ENCODE results near the gene TMEM225B. TPM values are rescaled to one million over a fixed set of nuclear protein-coding genes. Genes with fewer than 3 reads are reported as not detected.
"Not testable (repeated sequence)": the region's sequence is repeated elsewhere in the genome, so short reads cannot be mapped to it uniquely, and the experiment has no call there.

Gene TMEM225B
- polyA plus RNA-seq, 3 donors: 1.4 to 2.8 (median 1.7) TPM

DNA sequence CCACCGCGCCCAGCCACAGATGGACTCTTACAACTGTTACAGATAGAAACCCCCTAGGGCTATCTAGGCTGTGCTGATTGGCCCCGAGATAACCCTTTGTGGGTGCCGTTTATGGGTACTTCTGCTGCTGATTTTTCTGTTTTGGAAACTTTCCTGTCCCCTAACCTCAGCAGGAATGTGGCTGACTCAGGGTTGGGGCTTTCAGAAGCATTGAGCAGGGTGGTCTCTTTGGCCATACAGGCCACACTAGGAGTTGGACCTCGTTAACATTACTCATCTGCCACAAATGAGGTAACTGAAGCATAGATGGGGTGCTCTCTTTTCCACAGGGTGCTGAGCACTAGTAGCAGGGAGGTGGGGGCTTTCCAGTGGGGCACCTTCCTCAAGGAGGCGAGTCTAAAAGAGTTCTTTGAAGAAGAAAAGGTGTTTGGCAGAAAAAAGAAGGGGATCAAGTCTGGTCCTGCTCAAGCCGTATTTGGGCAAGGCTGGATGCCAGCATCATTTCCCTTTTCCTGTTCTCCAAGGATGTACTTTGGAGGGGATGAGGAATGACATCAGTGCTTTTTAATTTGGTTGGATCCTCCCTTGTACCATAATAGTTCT lies 25.1 kb downstream of the TMEM225B start:
- DNase-seq: no peak

DNA sequence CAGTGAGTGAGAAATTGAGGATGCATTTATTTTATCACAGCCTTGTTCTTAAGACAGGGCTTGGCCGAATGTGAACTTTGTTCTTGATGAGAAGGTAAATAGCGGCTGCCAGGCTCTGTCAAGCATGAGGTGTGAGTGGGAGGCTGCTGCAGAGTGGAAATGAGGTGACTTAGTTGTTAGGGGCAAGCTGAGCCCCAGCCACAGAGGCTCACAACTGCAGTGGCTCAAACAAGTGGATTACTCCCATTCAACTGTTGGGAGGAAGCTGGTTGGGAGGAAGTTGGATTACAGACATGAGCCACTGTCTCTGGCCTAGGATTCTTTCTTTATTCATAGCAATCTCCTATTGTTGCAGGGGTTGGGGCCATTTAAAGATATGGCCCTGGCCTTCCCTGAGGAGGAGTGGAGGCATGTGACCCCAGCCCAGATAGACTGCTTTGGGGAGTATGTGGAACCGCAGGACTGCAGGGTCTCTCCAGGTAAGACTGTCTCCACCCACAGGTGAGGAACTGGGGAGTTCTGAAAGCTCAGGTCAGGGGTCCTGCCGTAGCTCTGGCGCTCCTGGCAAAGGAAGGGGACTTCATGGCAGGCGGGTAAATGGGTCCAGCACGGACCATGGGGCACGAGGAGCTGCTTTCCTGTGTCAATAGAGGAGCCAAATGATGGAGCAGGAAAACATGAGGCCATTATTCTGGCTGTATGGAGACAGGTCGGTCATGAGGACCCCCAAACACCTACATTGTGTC lies 25.8 kb downstream of the TMEM225B start:
- DNase-seq: no peak

DNA sequence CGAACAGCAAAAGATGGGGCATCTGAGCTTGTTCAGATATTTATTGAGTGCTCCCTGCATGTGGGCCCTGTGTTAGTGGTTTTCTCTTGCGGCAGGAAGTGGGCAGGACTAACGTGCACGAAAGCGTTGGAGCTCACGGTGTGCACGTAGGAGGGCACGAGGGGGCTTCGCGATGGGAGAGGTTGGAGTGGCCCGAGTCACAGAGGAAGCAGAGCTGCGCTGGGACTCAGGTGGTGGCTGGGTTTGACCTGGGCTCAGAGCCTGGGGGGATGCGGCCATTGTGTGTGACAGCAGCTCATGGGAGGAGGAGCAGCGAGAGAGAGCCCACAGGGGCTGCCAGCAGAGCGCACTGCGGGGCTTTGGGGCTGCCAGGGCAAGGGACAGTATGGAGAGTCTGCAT lies 26.4 kb downstream of the TMEM225B start:
- DNase-seq: no peak

DNA sequence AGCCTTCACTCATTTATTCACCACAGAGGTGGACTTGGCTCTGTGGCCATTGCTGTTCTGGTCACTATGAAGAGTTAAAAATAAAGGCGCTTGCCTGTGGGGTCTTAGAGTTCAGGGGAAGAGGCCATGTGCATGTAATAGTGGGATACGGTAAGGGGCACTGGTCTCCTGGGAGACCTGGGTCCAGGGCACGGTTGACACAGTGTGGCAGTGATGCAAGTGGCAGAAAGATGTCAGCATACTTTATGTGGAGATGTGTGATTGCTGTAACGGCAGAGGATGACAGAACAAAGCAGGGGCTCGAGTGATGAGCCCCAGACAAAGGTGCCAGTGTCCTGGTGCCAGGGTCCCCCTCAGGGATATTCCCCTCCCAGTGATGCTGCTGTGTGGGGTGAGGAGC lies 27.3 kb downstream of the TMEM225B start:
- no peak for DNase-seq

DNA sequence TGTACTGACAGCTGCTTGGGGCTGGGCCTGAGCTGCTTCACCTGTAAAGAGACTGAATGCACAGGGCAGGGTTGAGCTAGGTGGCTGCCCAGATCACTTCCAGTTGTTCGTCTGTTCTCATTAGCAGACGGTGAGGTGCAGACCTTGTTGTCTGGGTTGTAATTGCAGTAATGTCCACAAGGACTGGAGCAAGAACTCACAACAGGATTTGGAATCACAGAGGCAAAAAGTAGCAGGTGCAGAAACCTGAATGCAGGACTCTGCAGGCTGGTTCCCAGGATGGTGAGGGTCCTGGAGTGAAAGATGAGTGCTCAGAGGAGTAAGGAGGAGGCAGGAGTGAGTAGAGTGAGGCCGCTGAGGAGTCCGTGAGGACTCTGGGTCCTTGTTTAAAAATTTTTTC lies 27.9 kb downstream of the TMEM225B start:
- no peak for DNase-seq

DNA sequence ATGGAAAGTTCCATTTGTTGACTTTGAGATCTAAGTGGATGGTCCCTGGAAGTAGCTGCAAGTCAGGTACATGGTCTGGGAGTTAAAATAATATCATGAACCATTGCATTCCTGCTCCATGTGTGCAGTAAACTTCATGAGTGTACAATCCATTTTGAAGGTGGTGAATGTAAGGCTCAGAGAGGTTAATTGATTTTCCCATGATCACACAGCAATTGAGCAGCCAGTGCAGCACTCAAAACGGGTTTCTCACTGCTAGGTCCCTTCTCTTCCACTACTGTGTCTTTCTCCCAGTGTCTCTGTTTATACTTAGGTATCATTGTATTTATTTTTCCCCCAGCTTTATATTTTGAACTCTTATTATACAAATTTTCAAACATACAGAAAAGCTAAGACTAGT lies 28.6 kb downstream of the TMEM225B start:
- no peak for DNase-seq

DNA sequence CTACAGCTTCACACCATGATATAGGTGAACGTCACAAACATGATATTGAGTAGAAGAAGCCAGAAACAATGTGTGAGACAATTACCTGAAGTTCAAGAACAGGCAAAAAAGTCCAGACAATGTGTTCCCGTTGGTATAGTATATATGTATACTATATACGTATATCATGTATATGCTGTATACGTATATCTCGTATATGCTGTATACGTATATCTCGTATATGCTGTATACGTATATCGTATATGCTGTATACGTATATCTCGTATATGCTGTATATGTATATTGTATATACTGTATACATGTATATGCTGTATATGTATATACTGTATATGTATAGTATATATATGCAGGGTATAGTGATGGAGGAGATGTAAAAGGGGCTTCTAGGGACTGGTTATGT lies 29.4 kb downstream of the TMEM225B start:
- DNase-seq: no peak

DNA sequence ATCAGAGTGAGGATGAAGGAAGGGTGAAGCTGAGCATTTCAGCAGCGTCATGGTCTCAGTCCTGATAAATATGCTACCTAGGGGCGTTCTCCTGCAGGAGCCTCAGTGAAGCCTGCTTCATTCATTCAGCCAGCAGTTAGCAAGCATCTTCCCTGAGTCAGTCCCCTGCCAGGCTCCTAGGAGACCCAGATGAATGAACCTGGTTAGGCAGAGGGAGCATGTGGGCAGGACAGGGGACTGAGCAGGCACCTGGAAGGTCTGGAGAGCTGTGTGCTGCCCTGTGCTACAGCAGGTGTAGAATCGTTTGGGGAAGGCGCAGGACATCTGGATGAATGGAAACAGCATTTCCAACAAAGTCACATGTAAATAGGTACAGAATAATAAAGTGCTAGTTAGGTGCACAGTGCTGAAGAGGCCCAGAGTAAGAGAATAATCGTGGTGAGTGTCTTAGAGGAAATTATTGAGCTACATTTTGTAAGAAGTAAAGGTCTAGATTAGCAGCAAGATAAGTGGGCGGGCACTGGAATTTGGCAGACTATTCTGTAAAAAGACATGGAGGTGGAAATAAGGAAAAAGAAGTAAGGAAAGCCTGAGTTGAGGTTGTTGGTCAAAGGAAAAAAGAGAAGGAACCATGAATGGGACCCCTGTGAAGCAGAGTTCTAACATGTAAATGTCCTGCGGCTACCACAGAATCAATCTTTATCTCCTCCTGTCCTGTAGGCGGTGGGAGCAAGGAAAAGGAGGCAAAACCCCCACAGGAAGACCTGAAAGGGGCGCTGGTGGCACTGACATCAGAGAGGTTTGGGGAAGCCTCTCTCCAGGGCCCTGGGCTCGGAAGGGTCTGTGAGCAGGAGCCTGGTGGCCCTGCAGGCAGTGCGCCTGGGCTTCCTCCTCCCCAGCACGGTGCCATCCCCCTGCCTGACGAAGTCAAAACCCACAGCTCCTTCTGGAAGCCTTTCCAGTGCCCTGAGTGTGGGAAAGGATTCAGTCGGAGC lies 30.7 kb downstream of the TMEM225B start:
- DNase-seq: no peak

DNA sequence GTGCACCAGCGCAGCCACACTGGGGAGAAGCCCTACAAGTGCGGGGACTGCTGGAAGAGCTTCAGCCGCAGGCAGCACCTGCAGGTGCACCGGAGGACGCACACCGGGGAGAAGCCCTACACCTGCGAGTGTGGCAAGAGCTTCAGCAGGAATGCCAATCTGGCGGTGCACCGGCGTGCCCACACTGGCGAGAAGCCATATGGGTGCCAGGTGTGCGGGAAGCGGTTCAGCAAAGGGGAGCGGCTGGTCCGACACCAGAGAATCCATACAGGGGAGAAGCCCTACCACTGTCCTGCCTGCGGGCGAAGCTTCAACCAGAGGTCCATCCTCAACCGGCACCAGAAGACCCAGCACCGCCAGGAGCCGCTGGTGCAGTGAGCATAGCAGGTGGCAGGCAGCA lies 31.6 kb downstream of the TMEM225B start:
- no peak for DNase-seq

DNA sequence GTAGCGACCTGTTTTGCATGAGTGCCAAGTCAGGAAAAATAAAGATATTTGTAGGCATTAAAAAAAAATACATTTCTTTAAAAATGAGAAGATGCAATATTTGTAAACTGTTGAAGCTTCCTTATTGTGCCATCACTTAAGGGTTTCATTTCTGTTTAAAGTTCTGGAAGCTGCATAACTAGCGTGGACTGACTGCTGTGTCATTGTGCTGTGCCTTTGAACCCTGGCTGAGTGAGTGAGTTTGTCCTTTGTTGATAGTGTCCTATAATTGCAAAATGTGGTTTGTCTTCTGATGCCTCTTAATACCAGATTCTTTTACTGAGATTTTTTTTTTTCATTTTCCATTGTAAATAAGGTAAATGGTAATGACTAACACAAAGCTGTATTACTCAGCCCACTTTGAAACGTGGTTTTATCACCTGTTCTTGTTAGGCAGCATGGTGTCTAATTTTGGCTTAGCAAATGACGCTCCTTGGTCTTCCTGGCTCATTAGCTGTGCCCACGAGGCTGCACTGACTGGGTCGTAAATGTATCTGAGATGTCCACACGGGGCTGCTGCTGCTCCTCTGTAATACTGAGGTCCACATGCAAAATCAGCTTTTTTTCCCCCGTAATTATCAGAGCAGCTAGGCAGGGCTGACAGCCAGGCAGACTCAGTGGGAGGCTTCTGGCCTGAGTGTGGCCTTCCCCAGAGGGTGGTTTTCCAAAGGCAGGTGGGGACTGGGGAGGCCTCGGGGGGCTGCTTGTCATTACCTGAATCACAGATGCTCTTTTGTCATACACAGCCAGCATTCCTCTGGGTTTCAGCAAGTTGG lies 33.4 kb downstream of the TMEM225B start:
- DNase-seq: no peak

DNA sequence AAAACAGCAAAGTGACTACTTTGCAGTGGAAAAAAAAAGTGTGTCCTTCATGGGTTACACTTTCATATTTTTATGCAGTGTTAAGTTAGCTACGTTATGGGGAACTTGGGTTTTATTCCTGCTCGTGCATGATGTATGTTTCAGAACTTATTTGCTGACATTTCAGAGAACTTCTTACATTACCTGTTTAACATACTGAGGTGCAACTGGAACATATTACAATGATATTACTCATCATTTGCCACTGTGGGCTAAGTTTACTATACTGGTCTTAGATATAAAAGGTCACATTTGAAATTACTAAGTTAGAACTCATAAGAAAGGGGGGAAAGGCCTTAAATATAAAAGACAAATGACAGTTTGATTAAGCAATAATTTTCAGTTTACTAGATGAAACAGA lies 39.3 kb downstream of the TMEM225B start:
- DNase-seq: not testable (repeated sequence)

DNA sequence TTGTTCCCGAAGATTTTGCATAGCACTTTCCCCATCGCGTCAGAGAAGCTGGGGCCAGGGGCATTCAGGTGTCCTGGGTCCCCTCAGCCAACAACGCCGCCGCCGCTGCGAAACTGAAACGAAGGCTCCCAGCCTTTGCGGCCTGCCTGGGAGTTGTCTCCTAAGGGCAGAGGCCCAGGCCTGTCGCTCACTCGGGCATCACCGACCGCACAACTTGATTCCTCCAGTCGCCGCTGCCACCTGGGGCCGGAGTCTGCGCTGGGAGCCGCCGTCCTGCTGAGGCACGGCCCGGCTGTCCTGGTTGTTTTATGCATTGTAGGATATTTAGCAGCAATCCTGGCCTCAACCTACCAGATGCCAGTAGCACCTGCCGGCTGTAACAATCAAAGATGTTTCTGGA lies 40.7 kb downstream of the TMEM225B start:
- DNase-seq: no peak

DNA sequence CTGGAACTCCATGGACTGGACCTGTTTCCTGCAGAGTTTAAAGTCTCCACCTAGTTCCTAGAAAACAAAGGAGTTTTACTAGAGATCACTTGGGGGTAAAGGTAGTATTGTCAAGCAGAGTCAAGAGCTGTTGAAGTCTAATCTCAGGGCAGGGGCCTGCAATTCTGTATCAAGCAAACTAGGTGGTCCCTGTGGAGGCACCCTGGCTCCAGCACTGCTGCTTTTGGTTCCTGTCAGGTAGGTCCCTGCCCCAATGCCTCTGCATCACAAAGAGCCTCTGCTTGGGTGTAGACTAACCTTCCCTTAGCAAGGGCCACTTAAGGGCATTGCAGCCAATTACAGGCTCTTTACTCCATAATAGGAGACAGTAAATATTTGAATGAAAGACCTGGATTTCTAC lies 41.2 kb downstream of the TMEM225B start:
- no peak for DNase-seq

DNA sequence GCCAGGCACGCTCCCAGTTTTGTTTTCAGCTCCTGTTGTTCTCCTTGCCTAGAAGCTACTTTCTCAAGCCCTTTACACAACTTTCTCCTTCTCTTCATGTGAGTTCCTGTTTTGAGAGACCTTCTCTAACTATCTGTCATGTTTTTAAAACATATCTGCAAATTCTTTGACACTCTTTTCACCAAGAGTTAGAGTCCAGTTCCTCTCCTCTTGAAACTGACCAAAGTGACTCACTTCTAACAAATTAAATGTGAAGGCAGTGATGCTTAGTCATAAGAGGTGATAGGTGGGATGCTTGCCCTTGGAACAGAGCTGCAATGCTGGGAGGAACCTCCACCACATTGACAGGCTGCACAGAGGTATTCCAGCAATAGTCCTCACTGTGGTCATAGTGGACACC lies 44.0 kb downstream of the TMEM225B start:
- DNase-seq: no peak

DNA sequence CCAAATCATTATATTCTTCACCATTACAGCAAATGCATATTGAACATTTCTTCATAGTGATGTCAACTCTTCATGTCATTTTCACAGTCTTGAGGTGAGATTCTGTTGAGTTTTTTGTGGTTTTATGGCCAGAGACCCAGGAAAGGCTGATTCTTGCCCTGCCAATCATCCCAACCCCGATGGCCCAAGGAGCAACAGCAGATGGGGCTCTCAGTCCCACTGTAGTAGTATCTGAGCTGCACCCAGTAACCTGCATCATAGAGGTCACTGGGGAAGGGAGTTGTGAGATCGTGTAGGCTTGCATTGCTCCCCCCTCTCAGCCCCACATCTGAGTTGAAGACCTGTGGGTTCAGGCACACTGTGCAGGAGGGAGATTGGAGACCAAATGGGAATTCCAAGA lies 45.4 kb downstream of the TMEM225B start:
- DNase-seq: no peak

DNA sequence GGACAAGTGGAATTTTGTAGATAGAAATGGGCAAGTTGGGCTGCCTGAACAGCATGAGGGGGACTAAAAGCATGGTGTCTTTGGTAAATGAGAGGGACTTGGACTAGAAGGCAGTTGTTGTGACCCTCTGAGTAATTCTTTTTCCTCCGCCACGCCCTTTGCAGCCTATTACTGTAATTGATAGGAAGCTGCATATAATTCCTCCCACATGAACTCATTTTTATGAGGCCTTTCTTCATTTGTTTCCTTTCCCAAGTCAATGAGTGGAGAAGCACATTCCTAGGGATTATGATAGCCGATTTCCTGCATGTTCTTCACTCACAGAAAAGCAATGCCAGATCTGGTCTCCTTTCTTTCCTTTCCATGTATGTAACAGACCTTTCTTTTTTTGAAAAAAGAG lies 46.4 kb downstream of the TMEM225B start:
- DNase-seq: no peak

DNA sequence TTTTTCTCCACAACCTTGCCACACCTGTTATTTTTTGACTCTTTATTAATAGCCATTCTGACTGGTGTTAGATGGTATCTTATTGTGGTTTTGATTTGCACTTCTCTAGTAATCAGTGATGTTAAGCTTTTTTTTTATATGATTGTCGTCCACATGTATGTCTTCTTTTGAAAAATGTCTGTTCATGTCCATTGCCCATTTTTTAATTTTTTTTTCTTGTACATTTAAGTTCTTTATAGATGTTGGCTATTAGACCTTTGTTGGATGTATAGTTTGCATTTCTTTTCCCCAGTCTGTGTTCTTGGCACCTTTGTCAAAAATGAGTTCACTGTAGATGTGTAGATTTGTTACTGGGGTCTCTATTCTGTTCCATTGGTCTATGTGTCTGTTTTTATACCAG lies 47.5 kb downstream of the TMEM225B start:
- no peak for DNase-seq

DNA sequence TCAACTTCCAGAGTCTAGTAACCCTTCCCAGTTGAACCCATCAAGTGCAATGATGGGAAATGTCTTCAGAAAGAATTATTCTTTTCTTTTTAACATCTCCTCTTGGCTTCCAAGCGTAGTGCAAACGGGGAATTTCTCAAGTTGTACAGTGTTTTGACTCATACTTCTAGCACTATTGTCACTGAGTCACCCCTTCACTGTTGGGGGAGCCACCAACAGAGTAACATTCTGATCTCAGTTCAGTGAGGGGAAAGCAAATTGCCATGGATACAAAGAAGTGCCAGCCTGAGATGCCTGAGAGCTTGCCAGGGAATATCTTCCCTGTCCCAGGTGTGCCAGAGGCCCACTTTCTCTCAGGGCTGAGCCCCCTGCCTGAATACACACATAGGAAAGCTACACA lies 50.8 kb downstream of the TMEM225B start:
- DNase-seq: no peak

DNA sequence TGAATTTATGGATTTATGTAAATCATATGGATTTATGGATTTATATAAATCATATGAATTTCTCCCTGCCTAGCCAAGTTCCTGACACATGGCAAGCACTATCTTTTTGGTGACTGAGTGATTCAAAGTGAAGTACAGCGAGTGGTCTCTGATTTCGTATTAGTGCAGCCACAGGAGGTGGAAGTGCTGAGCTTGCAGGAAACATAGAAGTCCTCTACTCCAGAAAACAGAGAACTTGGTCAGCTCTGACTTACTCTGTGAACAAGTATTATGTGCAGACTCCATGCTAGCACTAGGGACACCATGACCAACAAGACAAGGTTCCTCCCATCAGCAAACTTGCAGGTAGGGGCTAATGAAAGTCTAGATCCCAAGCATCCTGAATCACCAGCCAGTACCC lies 53.2 kb downstream of the TMEM225B start:
- no peak for DNase-seq

DNA sequence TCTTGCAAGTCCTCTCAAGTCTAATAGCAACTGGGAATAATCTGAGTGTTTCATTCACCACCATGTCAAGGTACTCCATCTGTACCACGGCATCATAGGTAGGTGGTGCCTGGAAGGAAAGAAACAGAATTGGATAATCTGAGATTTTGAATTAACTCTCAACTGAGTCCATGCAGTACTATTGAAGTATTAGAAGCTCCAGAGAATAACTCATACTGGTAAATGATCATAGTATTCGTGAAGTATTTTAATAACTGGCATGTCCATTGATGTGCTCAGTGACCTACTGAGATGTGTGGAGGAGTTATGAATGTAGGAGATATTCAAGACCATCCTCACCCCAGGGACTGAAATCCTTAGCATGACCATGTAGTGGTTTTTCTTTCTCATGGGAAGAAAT lies 54.6 kb downstream of the TMEM225B start:
- DNase-seq: no peak

DNA sequence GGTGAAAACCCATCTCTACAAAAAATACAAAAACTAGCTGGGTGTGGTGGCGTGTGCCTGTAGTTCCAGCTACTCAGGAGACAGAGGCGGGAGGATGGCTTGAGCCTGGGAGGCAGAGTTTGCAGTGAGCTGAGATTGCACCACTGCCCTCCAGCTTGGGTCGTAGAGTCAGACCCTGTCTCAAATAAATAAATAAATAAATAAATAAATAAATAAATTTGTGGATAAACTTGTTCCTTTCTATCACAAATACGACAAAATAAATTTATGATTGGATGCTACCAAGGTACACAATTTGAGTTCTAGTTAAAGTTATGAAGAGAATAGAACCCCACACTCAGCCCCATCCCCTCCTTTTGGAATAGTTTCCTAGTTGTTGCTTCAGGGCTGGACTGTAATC lies 55.2 kb downstream of the TMEM225B start:
- DNase-seq: not testable (repeated sequence)

DNA sequence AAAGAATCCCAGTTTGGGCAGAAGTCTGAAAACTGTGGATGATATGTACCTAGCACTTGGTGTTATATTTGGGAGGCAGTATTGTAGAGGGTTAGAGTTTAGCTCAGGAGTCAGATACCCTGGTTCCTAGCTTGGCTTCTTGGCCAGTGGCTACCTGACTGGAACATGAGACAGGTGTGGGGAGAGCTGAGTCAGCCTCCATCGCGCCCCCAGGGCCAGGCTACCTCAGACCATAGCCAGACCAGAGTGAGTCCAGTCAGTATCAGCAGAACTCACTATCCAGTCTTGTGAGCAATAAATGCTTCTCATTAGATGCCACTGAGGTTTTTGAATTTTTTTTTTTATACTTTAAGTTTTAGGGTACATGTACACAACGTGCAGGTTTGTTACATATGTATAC lies 55.7 kb downstream of the TMEM225B start:
- no peak for DNase-seq

Data from renal pelvis (tissue), 4 donors.